ENCODE measurements around the gene MTCL3.

DNA sequence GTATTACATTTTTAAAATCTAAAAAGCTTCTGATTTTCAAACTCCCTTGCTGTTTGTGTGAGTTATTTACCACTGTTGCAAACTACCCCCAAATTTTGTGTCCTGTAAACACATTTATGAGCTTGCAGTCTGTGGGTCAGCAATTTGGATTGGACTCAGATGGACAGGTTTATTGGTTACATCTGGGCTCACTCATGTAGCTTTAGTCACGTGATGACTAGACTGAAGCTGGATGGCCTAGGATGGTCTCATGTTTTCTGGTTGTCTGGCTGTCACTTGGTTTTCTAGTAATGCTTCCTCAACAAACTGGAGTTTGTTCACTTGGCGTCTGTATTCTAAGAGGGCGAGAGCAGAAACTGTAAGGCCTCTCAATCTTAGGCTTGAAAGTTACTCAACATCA, 45.6 kb upstream of the MTCL3 start:
- TF ChIP-seq POLR2A (IDR thresholded peaks at IDR 0.05) (no peak), POLR2AphosphoS5 (IDR thresholded peaks at IDR 0.05) (no peak), EP300 (IDR thresholded peaks at IDR 0.05) (no peak)
- TF ChIP-seq, protein P1, sequence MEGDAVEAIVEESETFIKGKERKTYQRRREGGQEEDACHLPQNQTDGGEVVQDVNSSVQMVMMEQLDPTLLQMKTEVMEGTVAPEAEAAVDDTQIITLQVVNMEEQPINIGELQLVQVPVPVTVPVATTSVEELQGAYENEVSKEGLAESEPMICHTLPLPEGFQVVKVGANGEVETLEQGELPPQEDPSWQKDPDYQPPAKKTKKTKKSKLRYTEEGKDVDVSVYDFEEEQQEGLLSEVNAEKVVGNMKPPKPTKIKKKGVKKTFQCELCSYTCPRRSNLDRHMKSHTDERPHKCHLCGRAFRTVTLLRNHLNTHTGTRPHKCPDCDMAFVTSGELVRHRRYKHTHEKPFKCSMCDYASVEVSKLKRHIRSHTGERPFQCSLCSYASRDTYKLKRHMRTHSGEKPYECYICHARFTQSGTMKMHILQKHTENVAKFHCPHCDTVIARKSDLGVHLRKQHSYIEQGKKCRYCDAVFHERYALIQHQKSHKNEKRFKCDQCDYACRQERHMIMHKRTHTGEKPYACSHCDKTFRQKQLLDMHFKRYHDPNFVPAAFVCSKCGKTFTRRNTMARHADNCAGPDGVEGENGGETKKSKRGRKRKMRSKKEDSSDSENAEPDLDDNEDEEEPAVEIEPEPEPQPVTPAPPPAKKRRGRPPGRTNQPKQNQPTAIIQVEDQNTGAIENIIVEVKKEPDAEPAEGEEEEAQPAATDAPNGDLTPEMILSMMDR (IDR thresholded peaks at IDR 0.05), result no peak
